SK-N-SH (cell line): Measurements from ENCODE around the gene RPUSD3. TPM values are rescaled to one million over a fixed set of nuclear protein-coding genes. Genes with fewer than 3 reads are reported as not detected.

ENCODE experiments used
- CTCF ChIA-PET: fragments of 300-600, 350-600 bp; formaldehyde crosslinking; extraction: SDS; loops from one replicate; lab custom pipeline; 2021; lab: Yijun Ruan, JAX
- POLR2A ChIA-PET: fragments of 350-600 bp; sonication (Branson Sonifier 250); formaldehyde crosslinking; extraction: SDS; loops from one replicate; lab custom pipeline; 2020; ENCODE audit warnings: antibody characterized with exemption, inconsistent platforms; lab: Yijun Ruan, JAX
- DNase-seq: peaks from one replicate; pipeline ENCODE4 v3.0.0; 2012
- H2AFZ ChIP-seq: fragments of 200-600 bp; sonication (generic); 2 replicates; pipeline ENCODE4 v1.8.1; 2016; ENCODE audit warnings: antibody characterized with exemption, mild to moderate bottlenecking, low read depth
- H3F3A ChIP-seq: fragments of 200-600 bp; sonication (generic); replicated peaks from 2 replicates; pipeline ENCODE3; 2016; ENCODE audit warnings: antibody characterized with exemption, mild to moderate bottlenecking; ENCODE audit not compliant: insufficient read depth
- H3K27ac ChIP-seq, 2 experiments: fragments of 200-500 bp in 1 of 2; fragments of 200-600 bp in 1 of 2; sonication (Bioruptor generic) in 1 of 2; sonication (generic), shearing (Covaris generic) in 1 of 2; 2 replicates each; pipeline versions ENCODE4 v1.5.1 to v1.6.1; 2014 to 2016; ENCODE audit warnings: low read depth in 2 of 2, inconsistent platforms in 1 of 2, low read length in 1 of 2, mild to moderate bottlenecking in 1 of 2, mixed read lengths in 1 of 2
- H3K27me3 ChIP-seq: fragments of 200-600 bp; sonication (generic), shearing (Covaris generic); 2 replicates; pipeline ENCODE4 v1.6.1; 2016; ENCODE audit warnings: mixed run types; ENCODE audit not compliant: insufficient read depth
- H3K36me3 ChIP-seq, 2 experiments: fragments of 200-500 bp in 1 of 2; fragments of 200-600 bp in 1 of 2; sonication (Bioruptor generic) in 1 of 2; sonication (generic) in 1 of 2; replicated peaks in 1 of 2; 2 replicates each; pipeline versions ENCODE3 to v1.5.1; 2014 to 2016; ENCODE audit warnings: low read length in 1 of 2, mild to moderate bottlenecking in 1 of 2; ENCODE audit not compliant: insufficient read depth in 2 of 2, control insufficient read depth in 1 of 2
- H3K4me1 ChIP-seq, 2 experiments: fragments of 200-500 bp in 1 of 2; fragments of 200-600 bp in 1 of 2; sonication (Bioruptor generic) in 1 of 2; sonication (generic), shearing (Covaris generic) in 1 of 2; 2 replicates each; pipeline versions ENCODE4 v1.5.1 to v1.6.1; 2014 to 2016; ENCODE audit warnings: low read depth in 1 of 2, low read length in 1 of 2, mixed run types in 1 of 2; ENCODE audit not compliant: insufficient read depth in 2 of 2, control insufficient read depth in 1 of 2
- H3K4me2 ChIP-seq: fragments of 200-600 bp; sonication (generic), shearing (Covaris generic); 2 replicates; pipeline ENCODE4 v1.6.1; 2017; ENCODE audit warnings: mixed run types
- H3K4me3 ChIP-seq, 2 experiments: fragments of 200-500 bp in 1 of 2; fragments of 200-600 bp in 1 of 2; sonication (Bioruptor generic) in 1 of 2; sonication (generic), shearing (Covaris generic) in 1 of 2; 2 replicates each; pipeline versions ENCODE4 v1.5.1 to v1.8.1; 2014 to 2016; ENCODE audit warnings: low read depth in 2 of 2, inconsistent platforms in 1 of 2, low read length in 1 of 2, mild to moderate bottlenecking in 1 of 2, mixed read lengths in 1 of 2, moderate library complexity in 1 of 2
- H3K79me2 ChIP-seq: fragments of 200-600 bp; sonication (generic); 2 replicates; pipeline ENCODE4 v1.8.1; 2017; ENCODE audit warnings: mild to moderate bottlenecking; ENCODE audit not compliant: insufficient read depth
- H3K9ac ChIP-seq: fragments of 200-600 bp; sonication (generic); 2 replicates; pipeline ENCODE4 v1.6.1; 2017; ENCODE audit warnings: mixed run types
- H3K9me2 ChIP-seq: fragments of 200-600 bp; sonication (generic); 2 replicates; pipeline ENCODE4 v1.6.1; 2017; ENCODE audit warnings: mixed run types
- H3K9me3 ChIP-seq: fragments of 200-600 bp; sonication (generic); 2 replicates; pipeline ENCODE4 v1.6.1; 2017; ENCODE audit warnings: mixed run types, mild to moderate bottlenecking, moderate library complexity
- H4K20me1 ChIP-seq: fragments of 200-600 bp; sonication (generic); 2 replicates; pipeline ENCODE4 v1.6.1; 2017; ENCODE audit warnings: mild to moderate bottlenecking, mixed run types; ENCODE audit not compliant: insufficient read depth
- CHD2 ChIP-seq: fragments of 150-350 bp; IDR thresholded peaks from 2 replicates; pipeline ENCODE4 v1.6.1; 2018; ENCODE audit warnings: low read length; ENCODE audit not compliant: partially characterized antibody
- ELF1 ChIP-seq: IDR thresholded peaks from 2 replicates; pipeline ENCODE4 v1.4.0; 2012
- EP300 ChIP-seq, 2 experiments: IDR thresholded peaks; 2 replicates each; pipeline versions ENCODE4 v1.4.0 to v1.6.1; 2012; ENCODE audit warnings: borderline replicate concordance in 1 of 2, low read depth in 1 of 2, low read length in 1 of 2
- EZH2phosphoT487 ChIP-seq: fragments of 200-600 bp; sonication (generic); IDR thresholded peaks from 2 replicates; pipeline ENCODE4 v1.6.1; 2017; ENCODE audit warnings: low read depth, mixed run types, mild to moderate bottlenecking, antibody characterized with exemption, moderate library complexity, borderline replicate concordance
- FOSL2 ChIP-seq: IDR thresholded peaks from 2 replicates; pipeline ENCODE4 v1.4.0; 2012; ENCODE audit warnings: low read depth, mild to moderate bottlenecking, moderate library complexity, borderline replicate concordance
- FOXJ3 ChIP-seq: sonication (generic); formaldehyde crosslinking; IDR thresholded peaks from 2 replicates; pipeline ENCODE4 v1.5.1; 2020; ENCODE audit warnings: mild to moderate bottlenecking, missing genetic modification reagents
- JUND ChIP-seq: IDR thresholded peaks from 2 replicates; pipeline ENCODE4 v1.4.0; 2012
- MAX ChIP-seq: IDR thresholded peaks from 2 replicates; pipeline ENCODE4 v1.4.0; 2012; ENCODE audit warnings: low read depth
- MXI1 ChIP-seq: IDR thresholded peaks from 2 replicates; pipeline ENCODE4 v1.6.1; 2012; ENCODE audit warnings: mild to moderate bottlenecking, low read depth, low read length, improper control_type of control experiment
- NRF1 ChIP-seq: IDR thresholded peaks from 2 replicates; pipeline ENCODE4 v1.6.1; 2012; ENCODE audit warnings: low read depth, mild to moderate bottlenecking, low read length
- PBX3 ChIP-seq: IDR thresholded peaks from 2 replicates; pipeline ENCODE4; 2012
- POLR2AphosphoS5 ChIP-seq: IDR thresholded peaks from 2 replicates; pipeline ENCODE4 v1.6.1; 2012; ENCODE audit warnings: low read depth, low read length
- REST ChIP-seq: IDR thresholded peaks from 2 replicates; pipeline ENCODE4 v1.6.1; 2012; ENCODE audit warnings: mild to moderate bottlenecking, low read depth, low read length, moderate library complexity
- RXRA ChIP-seq: IDR thresholded peaks from 2 replicates; pipeline ENCODE4 v1.4.0; 2012; ENCODE audit warnings: low read depth, mild to moderate bottlenecking, borderline replicate concordance
- SIN3A ChIP-seq: IDR thresholded peaks from 2 replicates; pipeline ENCODE4 v1.6.1; 2012; ENCODE audit warnings: low read depth, mild to moderate bottlenecking, low read length, moderate library complexity, borderline replicate concordance
- TAF1 ChIP-seq: IDR thresholded peaks from 2 replicates; pipeline ENCODE4 v1.6.1; 2012; ENCODE audit warnings: low read depth, mild to moderate bottlenecking, low read length, moderate library complexity, borderline replicate concordance
- TEAD4 ChIP-seq: IDR thresholded peaks from 2 replicates; pipeline ENCODE4 v1.4.0; 2012; ENCODE audit warnings: mild to moderate bottlenecking, borderline replicate concordance; ENCODE audit not compliant: insufficient read depth
- WGBS: methylation state at CpG from one replicate; pipeline ENCODE4 v1.1.6; 2017; ENCODE audit warnings: low lambda C conversion rate; 5-methylcytosine and 5-hydroxymethylcytosine counted together
- polyA plus RNA-seq, 3 experiments: library from polyadenylated mRNA; depleted of rRNA; stranded (reverse); fragments of >200 nt; gene quantifications; 2 replicates each; pipeline ENCODE4 v1.2.3, GENCODE V29; 2012

The RPUSD3 gene
- polyA plus RNA-seq, 1 of the 3 experiments (the other 2 are of a cell fraction) = 43.4 TPM

- no peak overlapping the region for H3K4me2 ChIP-seq
- no peak for DNase-seq
- TF ChIP-seq RXRA = no peak
- TF ChIP-seq PBX3 = no peak
- TF ChIP-seq MAX = no peak
- no peak for TF ChIP-seq MXI1
- TF ChIP-seq CHD2 = no peak
- TF ChIP-seq FOSL2 = no peak
- no peak for TF ChIP-seq REST
- TF ChIP-seq NRF1 = no peak
- TF ChIP-seq ELF1 = no peak
- no peak for TF ChIP-seq JUND
- no peak for TF ChIP-seq SIN3A
- no peak for TF ChIP-seq TAF1
- TF ChIP-seq EZH2phosphoT487 = no peak
- TF ChIP-seq POLR2AphosphoS5 = no peak
- no peak for TF ChIP-seq FOXJ3 (CRISPR knock-in tag)
- no peak for TF ChIP-seq EP300 (IDR thresholded peaks at IDR 0.05; ENCODE audit: borderline replicate concordance in 1 of 2, low read depth in 1 of 2, low read length in 1 of 2)
- TF ChIP-seq TEAD4 = no peak
- H3K9me3 ChIP-seq = no peaks in the 10 kb centered on the region
- POLR2A ChIA-PET = no interaction called here
- H3K9me2 ChIP-seq = no peaks in the 10 kb centered on the region
- H3K27me3 ChIP-seq = no peaks in the 10 kb centered on the region
- H3K36me3 ChIP-seq = peaks cover 38 to 51% of the 10 kb centered on the region in 2 experiments
- H3K27ac ChIP-seq = no peak overlapping the region
- WGBS = 98% methylated on average over 5 of the region's 5 CpGs
- H3K4me1 ChIP-seq = peaks cover 10 to 13% of the 10 kb centered on the region in 2 experiments; a peak in 1 of 4 replicates
- H2AFZ ChIP-seq = no peak overlapping the region
- peaks cover 17% of the 10 kb centered on the region; the same call in 1 of the 2 replicates for H4K20me1 ChIP-seq
- H3F3A ChIP-seq = no peaks in the 10 kb centered on the region
- H3K79me2 ChIP-seq = peaks cover 89% of the 10 kb centered on the region
- no peak overlapping the region for H3K4me3 ChIP-seq
- CTCF ChIA-PET = interaction anchor here (1.4 kb wide), 1 partner anchor 292 kb away, joined by 3 read pairs; no protein-coding TSS in a partner anchor
- H3K9ac ChIP-seq = no peak overlapping the region
These were observed 48.6 kb downstream of the RPUSD3 start for GRCh38 chr3:9795207-9795606.
